ENCODE results near the gene MYH8. TPM values are rescaled to one million over a fixed set of nuclear protein-coding genes. Genes with fewer than 3 reads are reported as not detected.

MYH8 gene
- total and polyA plus RNA-seq, 2 of the 4 experiments (the other 2 are of a cell fraction): not detected

GRCh38 chr17:10435096-10435495 lies 13.3 kb upstream of the MYH8 start:
- H3K4me1 ChIP-seq (ENCODE audit: control insufficient read depth, insufficient read depth, low read length): no peaks in the 10 kb centered on the region
- DNase-seq (no peak), ATAC-seq (ENCODE audit: low read depth) (no peak)
- TF ChIP-seq MXI1 (IDR thresholded peaks at IDR 0.05; ENCODE audit: borderline replicate concordance, low read depth, low read length) (no peak), BHLHE40 (IDR thresholded peaks at IDR 0.05; ENCODE audit: low read depth, low read length) (no peak), NFE2L2 (IDR thresholded peaks at IDR 0.05; ENCODE audit: low read depth, low read length) (no peak), RCOR1 (IDR thresholded peaks at IDR 0.05; ENCODE audit: insufficient replicate concordance, low read length) (no peak), CTCF (conservative IDR thresholded peaks at IDR 0.05; ENCODE audit: low read depth, low read length) (no peak), CEBPB (IDR thresholded peaks at IDR 0.05; ENCODE audit: low read depth, low read length) (no peak), RFX5 (IDR thresholded peaks at IDR 0.05; ENCODE audit: low read depth, low read length) (no peak), POLR2A (IDR thresholded peaks at IDR 0.05; ENCODE audit: low read depth, low read length) (no peak), MAFK (IDR thresholded peaks at IDR 0.05; ENCODE audit: low read depth, low read length) (no peak), FOS (IDR thresholded peaks at IDR 0.05; ENCODE audit: low read depth, low read length) (no peak), CHD1 (IDR thresholded peaks at IDR 0.05; ENCODE audit: low read depth, low read length) (no peak), ELK1 (IDR thresholded peaks at IDR 0.05; ENCODE audit: borderline replicate concordance, low read depth, low read length) (no peak), RAD21 (IDR thresholded peaks at IDR 0.05; ENCODE audit: low read length) (no peak), SMC3 (IDR thresholded peaks at IDR 0.05; ENCODE audit: low read depth, low read length) (no peak), USF2 (IDR thresholded peaks at IDR 0.05; ENCODE audit: low read depth, low read length) (no peak), MAZ (IDR thresholded peaks at IDR 0.05; ENCODE audit: borderline replicate concordance, low read depth, low read length) (no peak)
- no peak overlapping the region for H2BK5ac ChIP-seq (ENCODE audit: low read depth, low read length, poor library complexity, severe bottlenecking)
- H2AK5ac ChIP-seq (ENCODE audit: low read depth, low read length): no peak overlapping the region
- H3K36me3 ChIP-seq (ENCODE audit: control insufficient read depth, insufficient read depth, low read length): no peaks in the 10 kb centered on the region
- H3K56ac ChIP-seq (ENCODE audit: extremely low read depth, insufficient read depth, low read length): no peak overlapping the region
- intact Hi-C loops (cut with micrococcal nuclease) (no loop called here), in situ Hi-C loops (cut with MboI; ENCODE audit: low sequenced_read_pairs) (no loop called here), dilution Hi-C loops (cut with HindIII; ENCODE audit: low sequenced_read_pairs, unreplicated experiment) (no loop called here)
- CTCF ChIA-PET: no interaction called here
- no peak overlapping the region for H2BK120ac ChIP-seq (ENCODE audit: low read depth, low read length)
- H3K23ac ChIP-seq (ENCODE audit: low read depth, low read length): no peak overlapping the region
- no peak overlapping the region for H3K14ac ChIP-seq (replicated peaks; ENCODE audit: low read depth, low read length)
- no peak overlapping the region for H4K5ac ChIP-seq (ENCODE audit: low read depth, low read length)
- no peaks in the 10 kb centered on the region for H3K27me3 ChIP-seq (ENCODE audit: control insufficient read depth, insufficient read depth, low read length)
- H3K4ac ChIP-seq (ENCODE audit: low read depth, low read length): no peak overlapping the region
- no peak overlapping the region for H3K4me2 ChIP-seq (ENCODE audit: low read depth, low read length)
- H3K18ac ChIP-seq (ENCODE audit: low read depth, low read length): no peak overlapping the region
- no peak overlapping the region for H3K9ac ChIP-seq (ENCODE audit: low read depth, low read length)
- H3K9me3 ChIP-seq (ENCODE audit: control insufficient read depth, insufficient read depth, low read length): no peaks in the 10 kb centered on the region
- no peak overlapping the region for H2AK9ac ChIP-seq (replicated peaks; ENCODE audit: low read depth, low read length, poor library complexity)
- H3K4me3 ChIP-seq (ENCODE audit: insufficient read depth, low read depth, low read length): no peak overlapping the region
- no peak overlapping the region for H4K8ac ChIP-seq (ENCODE audit: low read depth in 2 of 2, low read length in 2 of 2)
- no peak overlapping the region for H3K27ac ChIP-seq (ENCODE audit: insufficient read depth, low read length)
- no peaks in the 10 kb centered on the region for H4K20me1 ChIP-seq (ENCODE audit: insufficient read depth, low read length)
- H2AFZ ChIP-seq (replicated peaks; ENCODE audit: low read length, poor library complexity): no peak overlapping the region
- no CpG with 5 or more reads among the region's 3 CpGs for WGBS, 2 experiments (ENCODE audit: extremely low coverage in 2 of 2, insufficient read length in 1 of 2)
- H2BK15ac ChIP-seq (ENCODE audit: low read depth, low read length): no peak overlapping the region
- POLR2A ChIA-PET (ENCODE audit: unreplicated experiment): no interaction called here
- H4K91ac ChIP-seq (ENCODE audit: insufficient read depth, low read depth, low read length): no peak overlapping the region
- BruUV-seq (replicated peaks): no TSS peak
- no peaks in the 10 kb centered on the region for H3K9me1 ChIP-seq (ENCODE audit: insufficient read depth, low read length)
- H3K79me1 ChIP-seq (ENCODE audit: low read depth in 1 of 2, low read length in 2 of 2): no peaks in the 10 kb centered on the region
- H2BK20ac ChIP-seq (ENCODE audit: low read depth, low read length): no peak overlapping the region
